Caco-2 (cell line): Measurements from ENCODE around the gene CECR2. TPM values are rescaled to one million over a fixed set of nuclear protein-coding genes. Genes with fewer than 3 reads are reported as not detected.

Experiments used
- BruUV-seq: library from RNA; stranded (reverse); fragments of 400-500 nt; replicated peaks from 2 replicates; lab custom pipeline; 2021; lab: Mats Ljungman, UMichigan
- CTCF ChIA-PET: fragments of 300-600 bp; sonication (Branson Sonifier 250); formaldehyde crosslinking; loops from one replicate; lab custom pipeline; 2022; ENCODE audit warnings: antibody characterized with exemption; lab: Charles Lee
- POLR2A ChIA-PET: fragments of 300-600 bp; sonication (Branson Sonifier 250); formaldehyde crosslinking; loops from one replicate; lab custom pipeline; 2022; ENCODE audit warnings: antibody characterized with exemption; lab: Charles Lee
- DNase-seq, 2 experiments: peaks; one replicate each; pipeline versions ENCODE4 v3.0.0 to v3.0.0-alpha.2; 2020 to 2022
- H3K27me3 ChIP-seq: replicated peaks from 2 replicates; pipeline ENCODE4 v1.6.0; 2011; ENCODE audit warnings: low read length; ENCODE audit not compliant: control insufficient read depth, insufficient read depth
- H3K36me3 ChIP-seq: 2 replicates; pipeline ENCODE4 v1.5.1; 2011; ENCODE audit warnings: low read length; ENCODE audit not compliant: control insufficient read depth, insufficient read depth
- H3K4me1 ChIP-seq: fragments of 250-450 bp; sonication (Bioruptor Pico); 2 replicates; pipeline ENCODE4 v1.5.1; 2020; ENCODE audit warnings: mild to moderate bottlenecking
- H3K4me3 ChIP-seq: 2 replicates; pipeline ENCODE4 v1.5.1; 2011; ENCODE audit warnings: low read depth, mild to moderate bottlenecking, control low read depth, low read length
- H3K9me3 ChIP-seq: fragments of 250-450 bp; sonication (Bioruptor Pico); 2 replicates; pipeline ENCODE4 v1.5.1; 2020; ENCODE audit warnings: mild to moderate bottlenecking, moderate library complexity
- H3K27ac Mint-ChIP-seq: one replicate; pipeline ENCODE4 v1.8.0; 2022; ENCODE audit warnings: mixed read lengths; ENCODE audit not compliant: unreplicated experiment
- H3K27me3 Mint-ChIP-seq: one replicate; pipeline ENCODE4 v1.8.0; 2022; ENCODE audit warnings: mixed read lengths; ENCODE audit not compliant: insufficient read depth, unreplicated experiment
- H3K36me3 Mint-ChIP-seq: one replicate; pipeline ENCODE4 v1.8.0; 2022; ENCODE audit warnings: mild to moderate bottlenecking, mixed read lengths; ENCODE audit not compliant: insufficient read depth, unreplicated experiment
- H3K4me1 Mint-ChIP-seq: one replicate; pipeline ENCODE4 v1.8.0; 2022; ENCODE audit warnings: low read depth, mixed read lengths; ENCODE audit not compliant: unreplicated experiment
- H3K4me3 Mint-ChIP-seq: one replicate; pipeline ENCODE4 v1.8.0; 2022; ENCODE audit warnings: mild to moderate bottlenecking, moderate library complexity, mixed read lengths; ENCODE audit not compliant: unreplicated experiment
- H3K9me3 Mint-ChIP-seq: one replicate; pipeline ENCODE4 v1.8.0; 2022; ENCODE audit warnings: mixed read lengths; ENCODE audit not compliant: unreplicated experiment
- intact Hi-C: fragments of 100-400 bp; cut with micrococcal nuclease; formaldehyde crosslinking; loops from one replicate; pipeline ENCODE4 v1.10.0; 2022; ENCODE audit not compliant: unreplicated experiment
- total RNA-seq: library from RNA; stranded (reverse); gene quantifications from 2 replicates; pipeline ENCODE4 v1.2.3, GENCODE V29; 2022
- TF ChIP-seq, protein P1 (sequence below), 2 experiments: fragments of 200-600 bp in 1 of 2; IDR thresholded peaks; 1 replicate in 1 of 2; 2 replicates in 1 of 2; pipeline versions ENCODE4 v1.5.1 to v1.8.0; 2011 to 2022; ENCODE audit warnings: antibody characterized with exemption in 1 of 2, control low read depth in 1 of 2, inconsistent platforms in 1 of 2, low read depth in 1 of 2, low read length in 1 of 2, mild to moderate bottlenecking in 1 of 2, moderate library complexity in 1 of 2; ENCODE audit not compliant: insufficient read depth in 1 of 2, severe bottlenecking in 1 of 2, unreplicated experiment in 1 of 2

The CECR2 gene
- total RNA-seq, 1 experiment from 2014 or later: 1.1 TPM

DNA sequence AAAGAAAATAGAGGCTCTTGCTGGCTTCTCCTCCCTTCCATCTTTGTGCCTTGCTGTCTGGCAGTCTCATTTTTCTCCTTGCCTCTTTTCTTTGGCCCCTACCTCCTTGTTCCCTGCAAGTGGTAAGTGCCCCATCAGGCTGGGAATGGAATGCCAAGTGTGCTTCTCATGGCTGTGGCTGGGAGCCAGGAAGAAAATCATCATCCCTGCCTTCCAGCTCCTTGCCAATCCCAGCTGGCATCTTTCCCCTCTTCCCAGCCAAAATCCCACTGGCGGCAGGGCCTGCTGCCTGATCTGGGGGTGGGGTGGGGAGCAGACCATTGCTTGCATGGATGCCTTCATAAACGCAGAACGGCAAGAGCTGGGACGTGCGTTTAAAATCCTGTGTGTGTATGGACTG is 167.0 kb downstream of the CECR2 start:
- Mint-ChIP-seq H3K27me3 (no peaks in the 10 kb centered on the region), H3K4me3 (no peak overlapping the region), H3K36me3 (no peaks in the 10 kb centered on the region), H3K4me1 (peaks cover 15% of the 10 kb centered on the region), H3K9me3 (no peaks in the 10 kb centered on the region), H3K27ac (no peak overlapping the region)
- H3K4me1 ChIP-seq: peaks cover 27% of the 10 kb centered on the region
- H3K27me3 ChIP-seq: no peaks in the 10 kb centered on the region
- no peaks in the 10 kb centered on the region for H3K36me3 ChIP-seq
- no TSS peak for BruUV-seq
- CTCF ChIA-PET: no interaction called here
- intact Hi-C loops: no loop called here
- TF ChIP-seq, protein P1, sequence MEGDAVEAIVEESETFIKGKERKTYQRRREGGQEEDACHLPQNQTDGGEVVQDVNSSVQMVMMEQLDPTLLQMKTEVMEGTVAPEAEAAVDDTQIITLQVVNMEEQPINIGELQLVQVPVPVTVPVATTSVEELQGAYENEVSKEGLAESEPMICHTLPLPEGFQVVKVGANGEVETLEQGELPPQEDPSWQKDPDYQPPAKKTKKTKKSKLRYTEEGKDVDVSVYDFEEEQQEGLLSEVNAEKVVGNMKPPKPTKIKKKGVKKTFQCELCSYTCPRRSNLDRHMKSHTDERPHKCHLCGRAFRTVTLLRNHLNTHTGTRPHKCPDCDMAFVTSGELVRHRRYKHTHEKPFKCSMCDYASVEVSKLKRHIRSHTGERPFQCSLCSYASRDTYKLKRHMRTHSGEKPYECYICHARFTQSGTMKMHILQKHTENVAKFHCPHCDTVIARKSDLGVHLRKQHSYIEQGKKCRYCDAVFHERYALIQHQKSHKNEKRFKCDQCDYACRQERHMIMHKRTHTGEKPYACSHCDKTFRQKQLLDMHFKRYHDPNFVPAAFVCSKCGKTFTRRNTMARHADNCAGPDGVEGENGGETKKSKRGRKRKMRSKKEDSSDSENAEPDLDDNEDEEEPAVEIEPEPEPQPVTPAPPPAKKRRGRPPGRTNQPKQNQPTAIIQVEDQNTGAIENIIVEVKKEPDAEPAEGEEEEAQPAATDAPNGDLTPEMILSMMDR (IDR thresholded peaks at IDR 0.05; ENCODE audit: insufficient read depth in 1 of 2, low read depth in 1 of 2, low read length in 1 of 2, severe bottlenecking in 1 of 2, unreplicated experiment in 1 of 2): no peak
- no peak for DNase-seq
- POLR2A ChIA-PET: no interaction called here
- no peak overlapping the region for H3K4me3 ChIP-seq
- H3K9me3 ChIP-seq: no peaks in the 10 kb centered on the region

DNA sequence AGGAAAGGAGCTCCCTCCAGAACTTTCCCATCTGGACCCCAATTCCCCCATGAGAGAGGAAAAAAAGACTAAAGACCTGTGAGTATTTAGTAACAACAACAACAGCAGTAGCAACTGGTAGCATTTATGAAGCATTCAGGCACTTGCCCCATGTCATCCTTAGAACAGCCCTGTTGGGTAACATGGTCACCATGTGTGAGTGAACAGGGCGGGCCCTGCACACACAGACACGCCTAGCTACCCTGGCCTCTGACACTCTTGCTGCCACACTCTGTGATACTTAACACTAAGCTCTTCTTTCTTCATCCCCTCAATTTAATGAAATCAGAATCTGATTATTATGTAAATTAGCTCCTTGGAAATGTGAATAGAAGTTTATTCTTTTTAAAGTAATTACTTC is 167.9 kb downstream of the CECR2 start:
- TF ChIP-seq, protein P1 (IDR thresholded peaks at IDR 0.05; ENCODE audit: insufficient read depth in 1 of 2, low read depth in 1 of 2, low read length in 1 of 2, severe bottlenecking in 1 of 2, unreplicated experiment in 1 of 2): no peak
- Histone ChIP-seq H3K36me3 (no peaks in the 10 kb centered on the region), H3K27me3 (no peaks in the 10 kb centered on the region), H3K9me3 (no peaks in the 10 kb centered on the region), H3K4me1 (peaks cover 27% of the 10 kb centered on the region), H3K4me3 (no peak overlapping the region)
- Mint-ChIP-seq H3K36me3 (no peaks in the 10 kb centered on the region), H3K9me3 (no peaks in the 10 kb centered on the region), H3K27me3 (no peaks in the 10 kb centered on the region), H3K4me3 (no peak overlapping the region), H3K27ac (no peak overlapping the region), H3K4me1 (peaks cover 15% of the 10 kb centered on the region)
- BruUV-seq: no TSS peak
- ChIA-PET POLR2A (no interaction called here), CTCF (interaction anchor here (0.6 kb wide), 1 partner anchor 9 kb away, joined by 3 read pairs; no protein-coding TSS in a partner anchor)
- no peak for DNase-seq
- intact Hi-C loops: no loop called here

DNA sequence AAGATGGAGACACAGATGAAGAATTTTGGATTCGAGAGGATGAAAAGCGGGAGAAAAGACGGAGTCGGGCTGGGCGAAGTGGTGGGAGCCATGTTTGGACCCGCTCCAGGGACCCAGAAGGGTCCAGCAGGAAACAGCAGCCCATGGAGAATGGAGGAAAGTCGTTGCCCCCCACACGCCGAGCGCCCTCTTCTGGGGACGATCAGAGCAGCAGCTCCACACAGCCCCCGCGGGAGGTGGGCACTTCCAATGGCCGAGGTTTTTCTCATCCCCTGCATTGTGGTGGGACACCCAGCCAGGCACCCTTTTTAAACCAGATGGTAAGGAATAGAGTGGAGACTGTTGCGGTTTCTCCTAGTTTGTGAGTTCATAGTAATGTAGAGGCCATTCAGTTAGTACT is 171.2 kb downstream of the CECR2 start:
- CTCF ChIA-PET: no interaction called here
- H3K27ac Mint-ChIP-seq: no peak overlapping the region
- no peak overlapping the region for H3K4me3 ChIP-seq

More for the DNA sequence above, 171.2 kb downstream of the CECR2 start:
- Mint-ChIP-seq H3K36me3 (no peaks in the 10 kb centered on the region), H3K27me3 (no peaks in the 10 kb centered on the region), H3K4me3 (no peak overlapping the region), H3K4me1 (peaks cover 15% of the 10 kb centered on the region), H3K9me3 (no peaks in the 10 kb centered on the region)
- Histone ChIP-seq H3K27me3 (no peaks in the 10 kb centered on the region), H3K4me1 (peaks cover 27% of the 10 kb centered on the region), H3K36me3 (no peaks in the 10 kb centered on the region), H3K9me3 (no peaks in the 10 kb centered on the region)
- BruUV-seq: no TSS peak
- TF ChIP-seq, protein P1 (IDR thresholded peaks at IDR 0.05; ENCODE audit: insufficient read depth in 1 of 2, low read depth in 1 of 2, low read length in 1 of 2, severe bottlenecking in 1 of 2, unreplicated experiment in 1 of 2): no peak
- POLR2A ChIA-PET: no interaction called here
- DNase-seq: no peak
- intact Hi-C loops: no loop called here
